Right lobe of liver (tissue), 4 donors: Measurements from ENCODE around the gene MCTP2.

ENCODE experiments used
- POLR2A ChIP-seq: fragments of 450-650 bp; IDR thresholded peaks from one replicate; pipeline ENCODE4 v1.6.1; 2017; ENCODE audit warnings: antibody characterized with exemption, mild to moderate bottlenecking
- TF ChIP-seq, protein P1 (sequence below), 4 donors: fragments of 200-600 bp in 3 of 4; fragments of 450-650 bp in 1 of 4; IDR thresholded peaks; one replicate each; pipeline versions ENCODE4 v1.5.1 to v1.8.0; 2016 to 2022; ENCODE audit warnings: antibody characterized with exemption in 4 of 4, mild to moderate bottlenecking in 2 of 4
- donor health status: DM: no; HTN: no; CAD: no.
- donor health status: DM: no; HTN: no; CAD: no.
- donor health status: DM: no; HTN: yes; CAD: no.

DNA sequence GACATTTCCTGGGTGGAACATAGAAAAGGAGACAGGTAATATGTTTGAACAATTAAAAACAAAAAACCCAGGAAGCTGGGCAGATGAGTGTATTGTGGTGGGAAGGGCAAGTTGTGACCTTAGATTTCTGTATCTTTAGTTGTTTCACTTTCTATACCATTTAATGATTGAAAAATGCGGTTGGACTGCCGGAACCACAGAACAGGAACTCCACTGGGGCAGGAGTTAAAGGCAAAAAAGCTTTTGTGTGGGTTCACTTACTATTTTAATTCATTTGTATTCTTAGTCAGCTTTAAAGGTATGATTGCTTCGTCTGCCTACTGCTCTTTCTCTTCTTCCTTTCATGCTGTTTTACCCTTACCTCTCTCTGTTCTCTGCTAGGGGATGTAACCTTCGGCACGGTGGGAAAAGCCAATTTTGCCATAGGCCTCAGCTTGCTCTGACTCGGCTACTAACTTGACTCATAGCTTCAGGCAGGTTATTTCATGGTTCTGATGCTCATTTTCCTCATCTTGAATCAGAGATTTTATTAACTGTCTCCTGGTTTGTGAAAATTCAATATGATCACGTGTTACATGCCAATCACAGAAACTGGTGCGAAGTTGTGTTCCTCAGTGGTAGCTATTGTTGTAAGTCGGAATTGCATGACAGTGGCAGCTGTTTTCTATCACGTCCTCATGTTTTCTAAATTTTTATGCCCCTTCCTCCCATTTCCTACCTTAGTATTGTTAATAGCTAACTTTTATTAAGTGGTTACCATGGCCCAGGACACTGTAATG is 1.6 kb upstream of the MCTP2 start:
- TF ChIP-seq, protein P1, sequence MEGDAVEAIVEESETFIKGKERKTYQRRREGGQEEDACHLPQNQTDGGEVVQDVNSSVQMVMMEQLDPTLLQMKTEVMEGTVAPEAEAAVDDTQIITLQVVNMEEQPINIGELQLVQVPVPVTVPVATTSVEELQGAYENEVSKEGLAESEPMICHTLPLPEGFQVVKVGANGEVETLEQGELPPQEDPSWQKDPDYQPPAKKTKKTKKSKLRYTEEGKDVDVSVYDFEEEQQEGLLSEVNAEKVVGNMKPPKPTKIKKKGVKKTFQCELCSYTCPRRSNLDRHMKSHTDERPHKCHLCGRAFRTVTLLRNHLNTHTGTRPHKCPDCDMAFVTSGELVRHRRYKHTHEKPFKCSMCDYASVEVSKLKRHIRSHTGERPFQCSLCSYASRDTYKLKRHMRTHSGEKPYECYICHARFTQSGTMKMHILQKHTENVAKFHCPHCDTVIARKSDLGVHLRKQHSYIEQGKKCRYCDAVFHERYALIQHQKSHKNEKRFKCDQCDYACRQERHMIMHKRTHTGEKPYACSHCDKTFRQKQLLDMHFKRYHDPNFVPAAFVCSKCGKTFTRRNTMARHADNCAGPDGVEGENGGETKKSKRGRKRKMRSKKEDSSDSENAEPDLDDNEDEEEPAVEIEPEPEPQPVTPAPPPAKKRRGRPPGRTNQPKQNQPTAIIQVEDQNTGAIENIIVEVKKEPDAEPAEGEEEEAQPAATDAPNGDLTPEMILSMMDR (IDR thresholded peaks at IDR 0.05) = no peak
- TF ChIP-seq POLR2A = no peak
